Karpas-422 (cell line): ENCODE data around the gene BORCS8. TPM values are rescaled to one million over a fixed set of nuclear protein-coding genes. Genes with fewer than 3 reads are reported as not detected.

Experiments used
- DNase-seq: peaks from one replicate; pipeline ENCODE4 v3.0.0-alpha.2; 2015
- H2AFZ ChIP-seq: fragments of 200-600 bp; sonication (generic); 2 replicates; pipeline ENCODE4 v1.6.1; 2014; ENCODE audit warnings: antibody characterized with exemption, low read length, mixed read lengths
- H3K27ac ChIP-seq: fragments of 200-600 bp; sonication (generic); 2 replicates; pipeline ENCODE4 v1.5.1; 2014; ENCODE audit warnings: mild to moderate bottlenecking, low read length, moderate library complexity
- H3K27me3 ChIP-seq: fragments of 200-600 bp; sonication (generic); 2 replicates; pipeline ENCODE4 v1.6.1; 2014; ENCODE audit warnings: low read length, mixed read lengths
- H3K36me3 ChIP-seq: fragments of 200-600 bp; sonication (generic); 2 replicates; pipeline ENCODE4 v1.6.1; 2014; ENCODE audit warnings: low read length, mixed read lengths; ENCODE audit not compliant: insufficient read depth
- H3K4me1 ChIP-seq: fragments of 200-600 bp; sonication (generic); 2 replicates; pipeline ENCODE4 v1.6.1; 2014; ENCODE audit warnings: mild to moderate bottlenecking, low read length, mixed read lengths
- H3K4me2 ChIP-seq: fragments of 200-600 bp; sonication (generic); 2 replicates; pipeline ENCODE4 v1.6.1; 2014; ENCODE audit warnings: low read length, low read depth, mild to moderate bottlenecking; ENCODE audit not compliant: poor library complexity, severe bottlenecking
- H3K4me3 ChIP-seq: fragments of 200-600 bp; sonication (generic); 2 replicates; pipeline ENCODE4 v1.5.1; 2014; ENCODE audit warnings: mild to moderate bottlenecking, antibody characterized with exemption, low read length, mixed read lengths
- H3K79me2 ChIP-seq: fragments of 200-600 bp; sonication (generic); 2 replicates; pipeline ENCODE4 v1.6.1; 2014; ENCODE audit warnings: mild to moderate bottlenecking, low read length, mixed read lengths
- H3K9ac ChIP-seq: fragments of 200-600 bp; sonication (generic); 2 replicates; pipeline ENCODE4 v1.6.0; 2014; ENCODE audit warnings: low read length
- H3K9me2 ChIP-seq: fragments of 200-600 bp; sonication (generic), shearing (Covaris generic); replicated peaks from 2 replicates; pipeline ENCODE4 v1.6.0; 2014; ENCODE audit warnings: mild to moderate bottlenecking, low read length, moderate library complexity; ENCODE audit not compliant: insufficient read depth
- H3K9me3 ChIP-seq: fragments of 300-700, 200-600 bp; sonication (generic); 2 replicates; pipeline ENCODE4 v1.6.1; 2014; ENCODE audit warnings: low read length, mixed read lengths
- H4K20me1 ChIP-seq: fragments of 200-600 bp; sonication (generic); 2 replicates; pipeline ENCODE4 v1.6.1; 2014; ENCODE audit warnings: mild to moderate bottlenecking, antibody characterized with exemption, low read length, low read depth; ENCODE audit not compliant: insufficient read depth
- total RNA-seq: library from RNA; depleted of rRNA; stranded (reverse); fragments of >200 nt; shearing (Covaris generic); gene quantifications from 2 replicates; pipeline ENCODE4 v1.2.3, GENCODE V29; 2014; ENCODE audit warnings: low replicate concordance

BORCS8 gene
- total RNA-seq, 1 experiment from 2014 or later = 6.6 TPM

GRCh38 chr19:19146865-19147264 is 45.1 kb downstream of the BORCS8 start:
- DNase-seq = no peak
- Histone ChIP-seq H3K4me2 (no peak overlapping the region), H3K79me2 (0 out of 2 replicates have a peak, but pooled peaks cover 2% of the 10 kb centered on the region), H2AFZ (no peak overlapping the region), H3K27me3 (no peaks in the 10 kb centered on the region), H4K20me1 (peaks cover 33% of the 10 kb centered on the region; the same call in 1 of the 2 replicates), H3K9me2 (no peaks in the 10 kb centered on the region), H3K9ac (peak overlapping the region; percentile 30; the same call in 1 of the 2 replicates), H3K36me3 (peaks cover 48% of the 10 kb centered on the region), H3K9me3 (no peaks in the 10 kb centered on the region), H3K4me3 (no peak overlapping the region), H3K4me1 (peaks cover 60% of the 10 kb centered on the region), H3K27ac (peak overlapping the region; percentile 64)

- Histone ChIP-seq H4K20me1 (peaks cover 26% of the 10 kb centered on the region; the same call in 1 of the 2 replicates), H3K4me1 (peaks cover 53% of the 10 kb centered on the region), H3K4me3 (no peak overlapping the region), H3K9ac (no peak overlapping the region), H3K9me3 (no peaks in the 10 kb centered on the region), H3K79me2 (no peaks in the 10 kb centered on the region), H3K36me3 (peaks cover 44% of the 10 kb centered on the region), H3K4me2 (no peak overlapping the region), H3K27ac (peak overlapping the region; percentile 64), H2AFZ (no peak overlapping the region), H3K27me3 (no peaks in the 10 kb centered on the region), H3K9me2 (no peaks in the 10 kb centered on the region)
- DNase-seq = peak; percentile 91
Measured at GRCh38 chr19:19145684-19146608, 46.0 kb downstream of the BORCS8 start.

DNA sequence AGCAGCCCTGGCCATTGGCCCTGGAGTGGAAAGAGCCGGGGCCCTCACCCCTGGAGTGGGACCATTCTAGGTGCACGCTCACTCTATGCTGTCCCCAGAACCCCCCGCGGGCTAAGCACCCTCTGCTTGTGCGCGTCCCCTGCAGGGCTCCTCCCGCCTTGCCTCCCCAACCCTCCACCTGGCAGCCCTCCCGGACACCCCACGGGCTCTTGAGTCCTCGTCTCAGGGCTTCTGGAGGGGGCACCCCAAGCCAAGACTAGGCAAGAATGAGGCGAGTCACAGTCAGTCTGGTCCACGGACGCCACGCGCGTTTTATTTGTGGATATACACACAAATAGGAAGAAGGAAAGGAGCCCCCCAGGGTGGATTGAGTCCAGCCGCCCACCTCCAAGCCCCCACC is 46.7 kb downstream of the BORCS8 start:
- no peak overlapping the region for H3K4me2 ChIP-seq
- H3K4me1 ChIP-seq = peaks cover 47% of the 10 kb centered on the region
- no peak overlapping the region for H3K9ac ChIP-seq
- H3K9me2 ChIP-seq = no peaks in the 10 kb centered on the region
- H3K9me3 ChIP-seq = no peaks in the 10 kb centered on the region
- H3K4me3 ChIP-seq = no peak overlapping the region
- H3K79me2 ChIP-seq = no peaks in the 10 kb centered on the region
- H2AFZ ChIP-seq = no peak overlapping the region
- H3K36me3 ChIP-seq = peaks cover 42% of the 10 kb centered on the region
- H4K20me1 ChIP-seq = peaks cover 24% of the 10 kb centered on the region; the same call in 1 of the 2 replicates
- no peak overlapping the region for H3K27ac ChIP-seq
- no peaks in the 10 kb centered on the region for H3K27me3 ChIP-seq
- no peak for DNase-seq

GRCh38 chr19:19142347-19142746 is 49.6 kb downstream of the BORCS8 start:
- H3K4me2 ChIP-seq = no peak overlapping the region
- no peak overlapping the region for H3K27ac ChIP-seq
- H2AFZ ChIP-seq = no peak overlapping the region
- H4K20me1 ChIP-seq = peaks cover 10% of the 10 kb centered on the region; the same call in 1 of the 2 replicates
- no peaks in the 10 kb centered on the region for H3K9me2 ChIP-seq
- no peaks in the 10 kb centered on the region for H3K27me3 ChIP-seq
- H3K4me1 ChIP-seq = peaks cover 34% of the 10 kb centered on the region
- peaks cover 7% of the 10 kb centered on the region; the same call in 1 of the 2 replicates for H3K79me2 ChIP-seq
- peaks cover 25% of the 10 kb centered on the region for H3K36me3 ChIP-seq
- no peak overlapping the region for H3K4me3 ChIP-seq
- no peak overlapping the region for H3K9ac ChIP-seq
- H3K9me3 ChIP-seq = no peaks in the 10 kb centered on the region
- DNase-seq = peak; percentile 62

- no peaks in the 10 kb centered on the region for H4K20me1 ChIP-seq
- no peaks in the 10 kb centered on the region for H3K27me3 ChIP-seq
- H3K9ac ChIP-seq = no peak overlapping the region
- H3K4me3 ChIP-seq = no peak overlapping the region
- H3K79me2 ChIP-seq = peaks cover 11% of the 10 kb centered on the region; the same call in 1 of the 2 replicates
- H3K36me3 ChIP-seq = peaks cover 10% of the 10 kb centered on the region
- H2AFZ ChIP-seq = no peak overlapping the region
- no peaks in the 10 kb centered on the region for H3K9me2 ChIP-seq
- peaks cover 25% of the 10 kb centered on the region for H3K4me1 ChIP-seq
- no peak overlapping the region for H3K4me2 ChIP-seq
- no peak for DNase-seq
- peak overlapping the region; percentile 52 for H3K27ac ChIP-seq
- no peaks in the 10 kb centered on the region for H3K9me3 ChIP-seq
Measured at GRCh38 chr19:19140476-19140875, 51.5 kb downstream of the BORCS8 start.

DNA sequence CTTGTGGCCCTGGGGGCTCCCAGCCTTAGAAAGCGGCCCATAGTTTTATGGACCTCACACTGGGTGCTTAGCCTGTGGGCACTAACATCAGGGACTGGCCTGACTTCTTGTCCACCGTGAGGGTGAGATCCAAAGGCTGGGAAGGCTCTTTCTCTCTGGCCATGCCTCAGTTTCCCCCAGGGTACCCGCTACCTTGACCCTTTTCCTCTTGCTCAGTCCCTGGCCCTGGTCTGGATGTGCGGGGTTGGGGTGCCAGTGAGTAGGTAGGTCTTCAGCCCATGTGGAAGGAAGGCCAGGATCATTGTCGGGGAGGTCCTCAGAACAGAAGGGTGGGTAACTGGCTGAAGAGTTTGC is 52.1 kb downstream of the BORCS8 start:
- no peak for DNase-seq
- no peak overlapping the region for H3K4me3 ChIP-seq
- H4K20me1 ChIP-seq = no peaks in the 10 kb centered on the region
- no peaks in the 10 kb centered on the region for H3K9me2 ChIP-seq
- H3K27ac ChIP-seq = peak overlapping the region; percentile 52; the same call in 1 of the 2 replicates
- H3K4me1 ChIP-seq = peaks cover 23% of the 10 kb centered on the region
- H3K4me2 ChIP-seq = no peak overlapping the region
- H3K27me3 ChIP-seq = no peaks in the 10 kb centered on the region
- H3K36me3 ChIP-seq = peaks cover 5% of the 10 kb centered on the region; the same call in 1 of the 2 replicates
- no peak overlapping the region for H2AFZ ChIP-seq
- H3K9ac ChIP-seq = no peak overlapping the region; the same call in 1 of the 2 replicates
- H3K9me3 ChIP-seq = no peaks in the 10 kb centered on the region
- peaks cover 11% of the 10 kb centered on the region; the same call in 1 of the 2 replicates for H3K79me2 ChIP-seq

DNA sequence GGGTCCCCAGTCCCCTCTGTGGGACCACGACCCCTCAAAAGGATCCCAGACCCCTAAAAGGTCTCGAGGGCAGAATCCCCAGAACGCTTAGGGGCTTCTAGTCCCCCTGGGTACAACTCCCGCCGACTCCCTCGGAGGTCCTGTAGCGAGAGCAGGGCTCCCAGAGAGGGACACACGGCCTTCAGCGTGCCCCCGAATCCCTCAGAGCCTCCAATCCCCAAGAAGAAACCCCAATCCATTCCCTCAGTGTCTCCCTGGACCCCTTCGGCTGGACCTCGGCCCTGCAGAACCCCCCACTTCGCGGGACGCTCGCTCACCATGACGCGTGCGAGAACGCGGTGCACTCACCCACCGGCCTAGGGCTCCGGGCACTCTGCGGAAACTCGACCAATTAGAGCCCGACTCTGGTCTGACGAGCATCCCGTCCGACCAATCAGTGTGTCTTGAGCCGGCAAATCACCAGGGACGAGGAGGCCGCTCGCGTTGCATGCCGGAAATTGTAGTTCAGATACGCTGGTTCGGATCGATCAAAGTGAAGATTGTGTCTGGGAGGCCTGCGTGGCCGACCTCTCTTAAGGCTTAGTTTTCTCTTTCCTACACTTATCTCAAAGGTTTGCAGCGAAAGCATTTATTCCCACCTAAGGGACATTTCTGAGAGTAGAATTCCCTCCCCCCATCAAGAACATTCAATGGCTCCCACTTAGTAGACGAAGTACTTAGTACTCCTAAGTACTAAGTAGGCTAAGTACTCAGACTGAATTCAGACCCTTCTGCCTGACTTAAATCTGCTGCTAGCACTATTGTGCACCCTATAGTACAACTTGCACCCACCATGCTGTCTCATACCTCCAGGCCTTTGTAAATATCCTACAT is 53.6 kb downstream of the BORCS8 start, which contains the start of gene TMEM161A:
Gene TMEM161A, minus strand, starts transcription at position 370 of the 873 bp plus-strand sequence. Its CDS starts 50 bp downstream, at position 320.
- Histone ChIP-seq H2AFZ (peak within 1 kb of the TSS; percentile 75), H3K9me3 (no peaks in the 10 kb centered on the region), H3K4me2 (peak within 1 kb of the TSS; percentile 99), H3K36me3 (no peaks in the 10 kb centered on the region), H3K4me1 (peaks cover 16% of the 10 kb centered on the region), H3K79me2 (peaks cover 11% of the 10 kb centered on the region; the same call in 1 of the 2 replicates), H3K27ac (peak within 1 kb of the TSS; percentile 21; the same call in 1 of the 2 replicates), H3K4me3 (peak within 1 kb of the TSS; percentile 85), H3K27me3 (no peaks in the 10 kb centered on the region), H3K9ac (peak within 1 kb of the TSS; percentile 86), H4K20me1 (no peaks in the 10 kb centered on the region), H3K9me2 (no peaks in the 10 kb centered on the region)
- peak; percentile 99 for DNase-seq
